Astrocyte of the hippocampus (primary cell): ENCODE data around the gene SLC2A4.

Experiments
- DNase-seq: peaks from one replicate; pipeline ENCODE4 v3.0.0; 2011; ENCODE audit warnings: low read depth, low spot score

SLC2A4 gene

GRCh38 chr17:7246779-7247178 is 34.7 kb upstream of the SLC2A4 start:
- no peak for DNase-seq

- no peak for DNase-seq
These were observed 32.7 kb upstream of the SLC2A4 start for GRCh38 chr17:7248796-7249195.

- DNase-seq: no peak
These were observed 32.3 kb upstream of the SLC2A4 start for GRCh38 chr17:7249214-7249613.

GRCh38 chr17:7249830-7250229 is 31.7 kb upstream of the SLC2A4 start:
- DNase-seq: no peak

- DNase-seq: peak; percentile 36
These were observed 30.6 kb upstream of the SLC2A4 start for GRCh38 chr17:7250695-7251627.

GRCh38 chr17:7251661-7252175 is 29.8 kb upstream of the SLC2A4 start, which contains the start of gene CTDNEP1:
CTDNEP1 (minus strand) TSS chr17:7251734; CDS start chr17:7251296, 438 bp downstream.
- peak; percentile 100 for DNase-seq

- DNase-seq: peak; percentile 97
These were observed 29.1 kb upstream of the SLC2A4 start, which contains the start of gene ELP5 for GRCh38 chr17:7252176-7253043. ELP5 (plus strand) TSS chr17:7252215; CDS start chr17:7252551, 336 bp downstream.

- no peak for DNase-seq
These were observed 28.4 kb upstream of the SLC2A4 start for GRCh38 chr17:7253082-7253481.

- DNase-seq: no peak
These were observed 27.0 kb upstream of the SLC2A4 start for GRCh38 chr17:7254511-7254910.

- DNase-seq: no peak
These were observed 24.6 kb upstream of the SLC2A4 start for GRCh38 chr17:7256766-7257456.

GRCh38 chr17:7258731-7259554 is 22.6 kb upstream of the SLC2A4 start:
- DNase-seq: no peak

- DNase-seq: no peak
These were observed 22.0 kb upstream of the SLC2A4 start for GRCh38 chr17:7259555-7259889.

- DNase-seq: no peak
These were observed 21.4 kb upstream of the SLC2A4 start for GRCh38 chr17:7260151-7260550.

- peak; percentile 34 for DNase-seq
These were observed 20.7 kb upstream of the SLC2A4 start for GRCh38 chr17:7260651-7261378.

GRCh38 chr17:7261379-7262191 is 19.9 kb upstream of the SLC2A4 start:
- DNase-seq: no peak

- no peak for DNase-seq
These were observed 19.2 kb upstream of the SLC2A4 start, which contains the start of gene CLDN7 for GRCh38 chr17:7262192-7262934. CLDN7 (minus strand) TSS chr17:7262478; CDS start chr17:7262043, 435 bp downstream.

GRCh38 chr17:7262935-7263800 is 18.4 kb upstream of the SLC2A4 start:
- DNase-seq: no peak

GRCh38 chr17:7263801-7264078 is 17.8 kb upstream of the SLC2A4 start:
- no peak for DNase-seq
